Liver (tissue), 9 donors: ENCODE data around the gene PLB1. TPM values are rescaled to one million over a fixed set of nuclear protein-coding genes. Genes with fewer than 3 reads are reported as not detected.

Experiments used
- DNase-seq: peaks from one replicate; pipeline ENCODE4 v3.0.0-alpha.2; 2017; ENCODE audit warnings: low spot score
- H3K27ac ChIP-seq, 2 donors: one replicate each; pipeline ENCODE4 v1.7.0; 2013; ENCODE audit warnings: inconsistent platforms in 2 of 2, low read length in 2 of 2, control low read depth in 1 of 2, low read depth in 1 of 2, mild to moderate bottlenecking in 1 of 2
- H3K27me3 ChIP-seq, 4 donors: one replicate each; pipeline versions ENCODE4 v1.6.1 to v1.7.0; 2013; ENCODE audit warnings: low read length in 3 of 4, inconsistent platforms in 1 of 4, mild to moderate bottlenecking in 1 of 4, moderate library complexity in 1 of 4; ENCODE audit not compliant: control insufficient read depth in 4 of 4, insufficient read depth in 4 of 4
- H3K36me3 ChIP-seq, 4 donors: one replicate each; pipeline versions ENCODE4 v1.6.1 to v1.7.0; 2013; ENCODE audit warnings: low read length in 3 of 4, mild to moderate bottlenecking in 3 of 4, low read depth in 1 of 4, moderate library complexity in 1 of 4; ENCODE audit not compliant: control insufficient read depth in 4 of 4, insufficient read depth in 3 of 4
- H3K4me1 ChIP-seq, 4 donors: one replicate each; pipeline versions ENCODE4 v1.6.1 to v1.7.0; 2013; ENCODE audit warnings: low read length in 3 of 4, mild to moderate bottlenecking in 3 of 4, moderate library complexity in 1 of 4; ENCODE audit not compliant: control insufficient read depth in 4 of 4, insufficient read depth in 4 of 4
- H3K4me3 ChIP-seq, 3 donors: one replicate each; pipeline versions ENCODE4 v1.6.1 to v1.7.0; 2013; ENCODE audit warnings: low read length in 3 of 3, control low read depth in 1 of 3, low read depth in 1 of 3, mild to moderate bottlenecking in 1 of 3
- H3K9ac ChIP-seq, 2 donors: one replicate each; pipeline ENCODE4 v1.7.0; 2013; ENCODE audit warnings: low read length in 2 of 2, mild to moderate bottlenecking in 2 of 2, moderate library complexity in 2 of 2, control low read depth in 1 of 2, low read depth in 1 of 2
- H3K9me3 ChIP-seq, 4 donors: one replicate each; pipeline versions ENCODE4 v1.6.1 to v1.7.0; 2013; ENCODE audit warnings: low read length in 3 of 4; ENCODE audit not compliant: control insufficient read depth in 4 of 4
- ATF3 ChIP-seq: IDR thresholded peaks from 2 replicates; pipeline ENCODE4 v1.6.1; 2016; ENCODE audit warnings: antibody characterized with exemption
- EGR1 ChIP-seq, 2 donors: IDR thresholded peaks; 2 replicates each; pipeline ENCODE4 v1.6.1; 2016 to 2018; ENCODE audit warnings: antibody characterized with exemption in 2 of 2, low read depth in 2 of 2
- FOXA1 ChIP-seq: IDR thresholded peaks from 2 replicates; pipeline ENCODE4 v1.6.1; 2016; ENCODE audit warnings: antibody characterized with exemption
- FOXA2 ChIP-seq: IDR thresholded peaks from 2 replicates; pipeline ENCODE4 v1.6.1; 2016; ENCODE audit warnings: antibody characterized with exemption
- HNF4A ChIP-seq, 2 donors: conservative IDR thresholded peaks; 2 replicates each; pipeline ENCODE4 v1.6.1; 2016; ENCODE audit warnings: antibody characterized with exemption in 2 of 2, mild to moderate bottlenecking in 2 of 2
- HNF4G ChIP-seq: IDR thresholded peaks from 2 replicates; pipeline ENCODE4 v1.6.1; 2016; ENCODE audit warnings: antibody characterized with exemption
- JUND ChIP-seq, 2 donors: IDR thresholded peaks; 2 replicates each; pipeline ENCODE4 v1.6.1; 2016; ENCODE audit warnings: antibody characterized with exemption in 2 of 2
- MAX ChIP-seq: IDR thresholded peaks from 2 replicates; pipeline ENCODE4 v1.6.1; 2016; ENCODE audit warnings: antibody characterized with exemption
- RAD21 ChIP-seq, 2 donors: IDR thresholded peaks; 2 replicates each; pipeline ENCODE4 v1.6.1; 2016; ENCODE audit warnings: antibody characterized with exemption in 2 of 2, mild to moderate bottlenecking in 2 of 2
- REST ChIP-seq: IDR thresholded peaks from 2 replicates; pipeline ENCODE4 v1.6.1; 2016; ENCODE audit warnings: antibody characterized with exemption, mild to moderate bottlenecking
- RXRA ChIP-seq, 2 donors: IDR thresholded peaks; 2 replicates each; pipeline ENCODE4 v1.6.1; 2017 to 2018; ENCODE audit warnings: antibody characterized with exemption in 2 of 2, mild to moderate bottlenecking in 1 of 2
- TAF1 ChIP-seq: conservative IDR thresholded peaks from 2 replicates; pipeline ENCODE4 v1.6.1; 2016; ENCODE audit warnings: antibody characterized with exemption, mild to moderate bottlenecking
- YY1 ChIP-seq: IDR thresholded peaks from 2 replicates; pipeline ENCODE4 v1.6.1; 2016; ENCODE audit warnings: antibody characterized with exemption, mild to moderate bottlenecking
- ZBTB33 ChIP-seq: IDR thresholded peaks from 2 replicates; pipeline ENCODE4 v1.6.1; 2016; ENCODE audit warnings: antibody characterized with exemption
- WGBS: extraction: QIAGEN DNeasy Blood & Tissue Kit; methylation state at CpG from one replicate; pipeline ENCODE4 v1.1.7; 2013; 5-methylcytosine and 5-hydroxymethylcytosine counted together
- polyA plus RNA-seq, 2 donors: library from polyadenylated mRNA; stranded (reverse) in 1 of 2; unstranded in 1 of 2; fragments of 200-250 nt in 1 of 2; fragments of >200 nt in 1 of 2; fragmentation: Nextera tagmentation in 1 of 2; extraction: Ambion mirVana in 1 of 2; gene quantifications; one replicate each; pipeline versions ENCODE4 v1.2.1 to v1.2.3, GENCODE V29; 2013 to 2015
- total RNA-seq, 2 donors: library from RNA; depleted of rRNA; stranded (reverse); fragments of >200 nt; gene quantifications; one replicate each; pipeline ENCODE4 v1.2.3, GENCODE V29; 2014
- donor health status: healthy.
- donor health status: healthy.
- donor health status: healthy.
- donor health status: healthy.
- donor health status: healthy.

The PLB1 gene
- total and polyA plus RNA-seq, 4 donors = 0.58 to 4.5 (median 1.6) TPM

GRCh38 chr2:28654663-28655320 lies 158.9 kb downstream of the PLB1 start:
- peaks cover 2 to 14% (median 10%) of the 10 kb centered on the region in 4 donors for H3K4me1 ChIP-seq
- no peaks in the 10 kb centered on the region for H3K27me3 ChIP-seq
- no peak for DNase-seq
- no peaks in the 10 kb centered on the region for H3K36me3 ChIP-seq
- no peak overlapping the region for H3K27ac ChIP-seq
- no peak for TF ChIP-seq EGR1 (IDR thresholded peaks at IDR 0.05; ENCODE audit: low read depth in 2 of 2)
- no peak for TF ChIP-seq TAF1
- no peak for TF ChIP-seq REST
- TF ChIP-seq FOXA1 = no peak
- TF ChIP-seq ZBTB33 = no peak
- no peak for TF ChIP-seq FOXA2
- peak; percentile 83 to 86 for TF ChIP-seq HNF4A (conservative IDR thresholded peaks at IDR 0.05)
- peak; percentile 70 for TF ChIP-seq HNF4G
- TF ChIP-seq MAX = peak; percentile 21
- peak in 1 of 2 donors; percentile 48 for TF ChIP-seq JUND (IDR thresholded peaks at IDR 0.05)
- peak; percentile 63 to 73 for TF ChIP-seq RXRA (IDR thresholded peaks at IDR 0.05)
- peak in 1 of 2 donors; percentile 26 for TF ChIP-seq RAD21 (IDR thresholded peaks at IDR 0.05)
- TF ChIP-seq ATF3 = no peak
- TF ChIP-seq YY1 = no peak
- 53% methylated on average over 8 of the region's 8 CpGs for WGBS
- H3K9me3 ChIP-seq = no peaks in the 10 kb centered on the region
- H3K4me3 ChIP-seq = no peak overlapping the region
- no peak overlapping the region for H3K9ac ChIP-seq

GRCh38 chr2:28656937-28657615 lies 161.2 kb downstream of the PLB1 start:
- Histone ChIP-seq H3K27ac (no peak overlapping the region), H3K36me3 (no peaks in the 10 kb centered on the region), H3K4me1 (peaks cover 4 to 22% (median 15%) of the 10 kb centered on the region in 4 donors), H3K27me3 (no peaks in the 10 kb centered on the region), H3K9ac (no peak overlapping the region), H3K4me3 (no peak overlapping the region), H3K9me3 (no peaks in the 10 kb centered on the region)
- TF ChIP-seq MAX = no peak
- no peak for TF ChIP-seq FOXA2
- no peak for TF ChIP-seq TAF1
- DNase-seq = no peak
- 94% methylated on average over 5 of the region's 5 CpGs for WGBS
